NCI-H460 (cell line): ENCODE data around the gene AICDA. TPM values are rescaled to one million over a fixed set of nuclear protein-coding genes. Genes with fewer than 3 reads are reported as not detected.
"Not testable (repeated sequence)": the region's sequence is repeated elsewhere in the genome, so short reads cannot be mapped to it uniquely, and the experiment has no call there.

Experiments
- DNase-seq: peaks from one replicate; pipeline ENCODE4 v3.0.0-alpha.2; 2016; ENCODE audit warnings: low read depth; ENCODE audit errors: extremely low read depth
- polyA plus RNA-seq: library from polyadenylated mRNA; depleted of rRNA; stranded (reverse); fragments of >200 nt; gene quantifications from 2 replicates; pipeline ENCODE4 v1.2.3, GENCODE V29; 2014; cell fraction: nucleus; rRNA removed
- total RNA-seq: library from RNA; depleted of rRNA; stranded (reverse); fragments of >200 nt; shearing (Covaris generic); gene quantifications from 2 replicates; pipeline ENCODE4 v1.2.3, GENCODE V29; 2014; rRNA removed

The AICDA gene
- not detected in 2 replicates for total RNA-seq
- polyA plus RNA-seq = not detected in 2 replicates

- no peak for DNase-seq
These were observed at the start of gene AICDA for GRCh38 chr12:8612629-8613028. Gene AICDA, minus strand, starts transcription at chr12:8612859. Its CDS starts 92 bp downstream, at chr12:8612767.

GRCh38 chr12:8661751-8662150, 49.1 kb upstream of the AICDA start:
- DNase-seq = no peak

DNA sequence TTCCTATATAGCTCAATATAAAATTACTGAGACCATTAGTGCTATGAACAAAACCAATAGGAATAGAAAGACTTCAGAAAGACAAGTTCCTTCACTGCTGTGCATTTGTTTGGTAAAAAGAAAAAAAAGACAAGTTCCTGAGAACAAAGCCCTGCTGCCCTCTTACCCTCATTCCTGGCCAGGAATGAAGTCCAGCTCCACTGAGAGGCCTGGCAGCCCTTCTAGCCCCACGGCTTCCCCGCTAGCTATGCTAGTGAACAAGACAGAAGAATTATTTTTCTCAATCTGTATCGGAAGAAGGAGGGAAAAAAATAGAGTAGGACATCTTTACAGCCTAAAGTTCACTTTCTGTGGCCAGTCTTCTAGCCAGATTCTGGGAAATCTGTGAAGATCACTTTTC, 48.4 kb upstream of the AICDA start:
- no peak for DNase-seq

GRCh38 chr12:8658346-8658745, 45.7 kb upstream of the AICDA start:
- DNase-seq = no peak

DNA sequence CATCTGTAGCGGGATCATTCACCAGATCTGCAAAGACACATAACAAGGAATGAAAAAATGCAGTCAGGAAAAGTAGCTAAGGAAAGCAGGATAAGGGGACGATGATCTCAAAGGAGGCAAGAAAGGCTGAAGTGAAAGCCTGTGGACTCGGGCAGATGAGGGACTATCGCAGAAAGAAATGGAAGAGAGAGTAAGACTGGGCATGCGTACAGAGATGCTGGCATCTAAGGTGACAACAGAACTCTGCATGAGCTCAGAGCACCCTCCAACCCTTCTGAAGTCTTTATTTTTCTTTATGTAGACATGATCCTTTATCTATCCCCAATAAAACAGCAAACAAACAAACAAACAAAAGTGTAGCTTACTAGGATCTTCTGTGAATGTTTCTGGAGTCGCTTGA, 42.8 kb upstream of the AICDA start:
- DNase-seq = no peak

- no peak for DNase-seq
These were observed 36.0 kb upstream of the AICDA start for GRCh38 chr12:8648576-8649205.

GRCh38 chr12:8647968-8648367, 35.3 kb upstream of the AICDA start:
- no peak for DNase-seq

DNA sequence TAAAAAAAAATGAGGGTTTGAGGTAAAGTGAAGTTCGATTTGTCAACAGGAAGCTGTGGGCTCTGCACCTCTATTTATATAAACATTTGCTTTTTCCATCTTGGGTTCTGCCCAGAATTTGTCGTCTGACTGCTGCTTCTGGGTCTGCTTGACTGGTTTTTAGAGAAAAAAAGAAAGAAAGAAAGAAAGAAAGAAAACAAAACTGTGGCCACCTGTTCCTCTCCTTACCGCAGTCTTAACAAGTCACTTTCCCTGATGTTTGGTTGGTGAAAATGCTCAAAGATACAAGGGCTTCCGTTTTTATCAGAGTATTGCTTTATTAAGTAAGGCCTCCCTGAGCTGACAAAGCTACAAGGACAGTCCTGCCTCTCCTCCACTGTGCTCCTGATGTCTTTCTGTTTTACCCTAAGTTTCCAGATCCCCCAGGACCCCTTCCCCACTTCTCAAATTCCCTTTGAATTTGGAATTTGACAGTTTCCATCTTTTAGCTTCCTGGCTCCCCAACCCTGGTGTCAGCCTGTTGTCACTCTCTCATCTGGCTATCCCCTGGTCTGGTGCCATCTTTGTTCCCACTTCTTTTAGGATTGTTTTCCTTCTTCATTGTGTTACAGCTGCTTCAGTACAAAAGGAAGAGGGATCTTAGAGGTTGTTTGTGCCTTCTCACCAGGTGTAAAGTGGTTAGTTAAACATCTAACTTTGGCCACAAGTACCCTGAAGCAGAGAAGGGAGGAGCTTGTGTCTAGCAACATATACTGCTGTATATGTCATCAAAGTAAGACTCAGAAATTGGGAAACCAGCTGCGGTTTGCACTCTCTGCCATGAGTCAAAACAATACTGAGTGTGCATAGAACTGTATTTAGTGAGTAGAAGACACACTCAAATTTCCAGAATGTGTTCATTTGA, 31.9 kb upstream of the AICDA start:
- no peak for DNase-seq

- no peak for DNase-seq
These were observed 30.1 kb upstream of the AICDA start for GRCh38 chr12:8642775-8643174.

GRCh38 chr12:8639936-8640335, 27.3 kb upstream of the AICDA start:
- no peak for DNase-seq

- no peak for DNase-seq
These were observed 26.3 kb upstream of the AICDA start for GRCh38 chr12:8638951-8639350.

GRCh38 chr12:8637666-8638065, 25.0 kb upstream of the AICDA start:
- DNase-seq = no peak

GRCh38 chr12:8637244-8637643, 24.6 kb upstream of the AICDA start:
- no peak for DNase-seq

- no peak for DNase-seq
These were observed 23.9 kb upstream of the AICDA start for GRCh38 chr12:8636581-8636980.

DNA sequence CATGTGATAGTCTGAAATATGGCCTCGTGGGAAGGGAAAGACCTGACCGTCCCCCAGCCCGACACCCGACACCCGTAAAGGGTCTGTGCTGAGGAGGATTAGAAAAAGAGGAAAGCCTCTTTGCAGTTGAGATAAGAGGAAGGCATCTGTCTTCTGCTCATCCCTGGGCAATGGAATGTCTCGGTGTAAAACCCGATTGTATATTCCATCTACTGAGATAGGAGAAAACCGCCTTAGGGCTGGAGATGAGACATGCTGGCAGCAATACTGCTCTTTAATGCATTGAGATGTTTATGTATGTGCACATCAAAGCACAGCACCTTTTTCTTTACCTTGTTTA, 23.3 kb upstream of the AICDA start:
- not testable (repeated sequence) for DNase-seq

- not testable (repeated sequence) for DNase-seq
These were observed 22.8 kb upstream of the AICDA start for GRCh38 chr12:8635342-8636006.

GRCh38 chr12:8630131-8630530, 17.5 kb upstream of the AICDA start:
- DNase-seq = no peak

DNA sequence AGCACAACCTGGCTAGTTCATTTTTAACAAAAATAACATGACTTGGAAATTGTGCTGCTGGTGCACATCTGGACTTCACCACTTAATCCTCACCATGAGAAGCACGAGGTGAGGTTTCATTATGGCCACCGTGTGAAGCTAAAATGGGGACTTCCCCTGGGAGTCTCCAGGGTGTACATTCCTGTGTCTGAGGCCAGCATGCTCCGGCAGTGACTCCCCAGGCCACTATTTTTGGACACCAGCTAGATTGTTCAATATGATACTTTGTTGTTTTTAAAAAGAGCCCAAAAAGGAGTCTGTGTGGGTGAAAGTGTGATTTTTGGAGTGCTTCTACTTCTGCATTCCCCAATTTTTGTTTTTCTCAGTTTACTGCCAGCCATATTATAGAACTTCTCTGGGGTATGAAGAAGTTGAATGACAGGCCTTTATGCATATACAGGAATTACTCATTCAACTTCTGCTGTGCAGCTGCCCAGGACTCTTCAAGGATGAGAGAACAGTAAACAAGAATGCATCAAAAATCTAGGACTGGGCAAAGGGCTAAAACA, 16.9 kb upstream of the AICDA start:
- no peak for DNase-seq

DNA sequence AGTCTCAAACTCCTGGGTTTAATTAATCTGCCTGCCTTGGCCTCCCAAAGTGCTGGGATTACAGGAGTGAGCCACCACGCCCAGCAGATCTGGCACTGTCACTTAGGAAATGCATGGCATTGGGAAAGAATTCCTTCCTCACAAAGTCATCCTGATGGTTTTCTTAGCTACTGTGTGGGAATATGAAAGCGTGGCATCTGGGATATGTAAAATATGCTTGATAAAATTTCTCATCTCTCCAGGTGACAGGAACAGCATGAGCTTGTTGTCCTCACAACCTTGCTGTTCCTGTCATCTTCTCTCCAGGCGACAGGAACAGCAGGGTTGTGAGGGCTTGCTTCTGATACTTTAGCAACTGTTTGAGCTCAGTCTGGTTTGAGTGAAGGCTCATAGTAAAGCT, 16.1 kb upstream of the AICDA start:
- DNase-seq = no peak

DNA sequence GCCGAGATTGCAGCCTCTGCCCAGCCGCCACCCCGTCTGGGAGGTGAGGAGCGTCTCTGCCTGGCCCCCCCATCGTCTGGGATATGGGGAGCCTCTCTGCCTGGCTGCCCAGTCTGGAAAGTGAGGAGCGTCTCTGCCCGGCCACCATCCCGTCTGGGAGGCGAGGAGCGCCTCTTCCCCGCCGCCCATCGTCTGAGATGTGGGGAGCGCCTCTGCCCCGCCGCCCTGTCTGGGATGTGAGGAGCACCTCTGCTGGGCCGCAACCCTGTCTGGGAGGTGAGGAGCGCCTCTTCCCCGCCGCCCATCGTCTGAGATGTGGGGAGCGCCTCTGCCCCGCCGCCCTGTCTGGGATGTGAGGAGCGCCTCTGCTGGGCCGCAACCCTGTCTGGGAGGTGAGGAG, 12.1 kb upstream of the AICDA start:
- DNase-seq = not testable (repeated sequence)

DNA sequence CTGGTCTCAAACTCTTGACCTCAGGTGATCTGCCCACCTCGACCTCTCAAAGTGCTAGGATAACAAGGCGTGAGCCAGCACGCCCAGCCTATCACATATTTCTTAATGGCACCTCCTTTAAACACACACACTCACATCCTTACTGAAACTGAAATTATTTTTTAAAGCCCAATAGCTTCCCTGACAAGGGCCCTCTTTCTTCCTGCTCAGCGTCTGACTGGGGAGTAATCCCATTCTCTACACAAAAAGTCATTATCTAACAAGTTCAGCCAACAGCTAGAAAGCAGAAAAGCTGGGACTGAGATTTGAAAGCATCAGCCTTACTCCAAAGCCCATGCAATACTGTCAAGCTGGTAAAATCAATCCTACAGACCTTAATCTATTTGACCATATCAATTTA, 10.0 kb upstream of the AICDA start:
- DNase-seq = no peak
